Right cardiac atrium (tissue), 5 donors: ENCODE measurements around the gene CFDP1. TPM values are rescaled to one million over a fixed set of nuclear protein-coding genes. Genes with fewer than 3 reads are reported as not detected.
"Not testable (repeated sequence)": the region's sequence is repeated elsewhere in the genome, so short reads cannot be mapped to it uniquely, and the experiment has no call there.

Experiments used
- ATAC-seq, 2 donors: fragments of 200-7000 bp; cut with Tn5 transposase; one replicate each; pipeline versions ENCODE4 v1.8.0 to v1.9.1; 2020; ENCODE audit warnings: moderate library complexity in 2 of 2, mild to moderate bottlenecking in 1 of 2
- DNase-seq, 3 donors: peaks; one replicate each; pipeline ENCODE4 v3.0.0-alpha.2; 2020
- H3K27ac ChIP-seq: one replicate; pipeline ENCODE4 v1.5.1; 2013; ENCODE audit warnings: mild to moderate bottlenecking, low read length, control low read depth, moderate library complexity
- H3K27me3 ChIP-seq: one replicate; pipeline ENCODE4 v1.6.1; 2013; ENCODE audit not compliant: control insufficient read depth, insufficient read depth
- H3K4me1 ChIP-seq: one replicate; pipeline ENCODE4 v1.6.1; 2013; ENCODE audit warnings: low read length; ENCODE audit not compliant: control insufficient read depth, insufficient read depth
- H3K4me3 ChIP-seq: one replicate; pipeline ENCODE4 v1.5.1; 2013; ENCODE audit warnings: low read length, control low read depth
- H3K9me3 ChIP-seq: one replicate; pipeline ENCODE4 v1.6.1; 2013; ENCODE audit warnings: low read length; ENCODE audit not compliant: control insufficient read depth
- WGBS: extraction: QIAGEN DNeasy Blood & Tissue Kit; methylation state at CpG from one replicate; pipeline ENCODE4 v1.1.7; 2013; 5-methylcytosine and 5-hydroxymethylcytosine counted together
- intact Hi-C, 4 donors: fragments of 100-400 bp; cut with DNase I; formaldehyde crosslinking; loops; one replicate each; pipeline versions ENCODE4 v1.11.0 to v1.14.0; 2022 to 2023
- polyA plus RNA-seq: library from polyadenylated mRNA; stranded (reverse); fragments of 200-250 nt; gene quantifications from one replicate; pipeline ENCODE4 v1.2.3, GENCODE V29; 2013
- total RNA-seq, 4 donors: library from RNA; stranded (reverse); fragmentation: NEBNext Ultra II Directional; extraction: Animal tissue kit (Norgen Biotek cat#: 25700); gene quantifications; one replicate each; pipeline ENCODE4 v1.2.1, GENCODE V29; 2021
- donor health status: healthy with polysubstance abuse.
- donor health status: DM: no; HTN: yes; CAD: no.
- donor health status: DM: no; HTN: no; CAD: no.
- donor health status: DM: no; HTN: yes; CAD: no; lungs with severe emphysema.
- donor health status: DM: yes; HTN: yes; CAD: no.

The CFDP1 gene
- total and polyA plus RNA-seq, 5 donors, result 23.7 to 40.8 (median 29.5) TPM

DNA sequence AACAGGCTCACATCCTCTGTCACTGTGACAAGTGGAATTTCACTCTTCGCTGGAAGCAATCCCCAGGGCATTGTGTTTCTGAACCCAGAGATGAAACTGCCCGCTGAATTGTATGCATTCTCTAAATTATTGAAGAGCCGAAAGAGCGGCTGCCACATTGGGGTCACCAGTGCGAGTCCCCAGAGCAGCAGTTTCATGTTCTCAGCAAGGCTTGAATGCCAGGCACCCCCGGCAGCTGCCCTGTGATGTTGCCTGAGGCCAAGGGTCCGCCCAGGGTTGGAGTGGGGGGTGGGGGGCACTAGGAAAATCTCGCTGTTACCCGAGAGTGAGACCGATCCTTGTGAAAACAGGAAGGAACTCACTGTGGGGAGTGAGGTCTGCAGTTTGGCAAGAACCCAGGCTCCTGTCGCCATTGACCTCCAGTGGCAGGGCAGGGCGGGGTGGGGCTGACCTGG is 161.2 kb downstream of the CFDP1 start:
- intact Hi-C loops, result no loop called here
- Histone ChIP-seq H3K4me1 (no peaks in the 10 kb centered on the region), H3K27ac (no peak overlapping the region), H3K9me3 (no peaks in the 10 kb centered on the region), H3K4me3 (no peak overlapping the region), H3K27me3 (no peaks in the 10 kb centered on the region)
- no peak for DNase-seq
- 30% methylated on average over 12 of the region's 12 CpGs for WGBS
- ATAC-seq, result no peak

DNA sequence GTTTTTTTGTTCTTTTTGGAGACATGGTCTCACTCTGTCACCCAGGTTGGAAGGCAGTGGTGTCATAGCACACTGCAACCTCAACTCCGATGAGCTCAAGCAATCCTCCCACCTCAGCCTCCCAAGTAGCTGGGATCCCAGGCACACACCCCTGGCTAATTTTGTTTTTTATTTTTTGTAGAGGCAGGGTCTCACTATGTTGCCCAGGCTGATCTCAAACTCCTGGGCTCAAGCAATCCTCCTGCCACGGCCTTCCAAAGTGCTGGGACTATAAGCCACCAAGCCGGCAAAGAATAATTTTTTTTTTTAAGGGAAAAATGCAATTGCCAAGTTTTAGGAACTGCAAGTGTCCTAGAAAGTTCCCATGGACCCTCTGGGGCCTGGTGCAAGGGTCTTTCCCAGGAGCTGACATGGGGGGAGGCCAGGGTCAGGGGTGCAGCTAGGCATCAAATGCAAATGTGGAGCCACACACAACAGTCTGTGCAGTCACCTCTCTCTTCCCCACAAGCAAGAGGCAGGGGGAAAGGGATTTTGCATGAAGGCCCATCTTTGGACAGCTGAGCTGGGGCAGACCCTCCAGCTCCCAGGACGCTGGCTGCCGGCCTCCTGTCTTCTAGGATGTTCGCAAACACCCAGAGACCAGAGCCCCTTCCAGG is 161.7 kb downstream of the CFDP1 start:
- peaks cover 3% of the 10 kb centered on the region for H3K4me1 ChIP-seq
- no peaks in the 10 kb centered on the region for H3K9me3 ChIP-seq
- H3K4me3 ChIP-seq, result no peak overlapping the region
- 61% methylated on average over 6 of the region's 6 CpGs for WGBS
- intact Hi-C loops, result no loop called here
- no peak for DNase-seq
- no peaks in the 10 kb centered on the region for H3K27me3 ChIP-seq
- no peak for ATAC-seq
- H3K27ac ChIP-seq, result no peak overlapping the region

DNA sequence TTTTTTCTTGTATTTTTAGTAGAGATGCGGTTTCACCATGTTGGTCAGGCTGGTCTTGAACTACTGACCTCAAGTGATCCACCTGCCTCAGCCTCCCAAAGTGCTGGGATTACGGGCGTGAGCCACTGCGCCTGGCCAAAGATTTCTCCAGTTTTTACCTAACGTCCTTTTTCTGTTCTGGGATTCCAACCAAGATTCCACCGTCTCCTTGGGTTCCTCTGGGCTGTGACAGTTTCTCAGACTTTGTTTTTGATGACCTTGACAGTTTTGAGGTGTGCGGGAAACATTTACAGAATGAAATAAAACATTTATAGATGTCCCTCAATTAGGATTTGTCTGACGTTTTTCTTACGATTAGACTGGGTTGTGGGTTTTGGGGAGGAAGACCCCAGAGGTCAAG is 163.9 kb downstream of the CFDP1 start:
- ATAC-seq, H3K9me3 ChIP-seq, H3K27ac ChIP-seq, H3K4me1 ChIP-seq, DNase-seq, intact Hi-C loops, H3K27me3 ChIP-seq, H3K4me3 ChIP-seq: not testable (repeated sequence)
- 81% methylated on average over 9 of the region's 9 CpGs for WGBS

DNA sequence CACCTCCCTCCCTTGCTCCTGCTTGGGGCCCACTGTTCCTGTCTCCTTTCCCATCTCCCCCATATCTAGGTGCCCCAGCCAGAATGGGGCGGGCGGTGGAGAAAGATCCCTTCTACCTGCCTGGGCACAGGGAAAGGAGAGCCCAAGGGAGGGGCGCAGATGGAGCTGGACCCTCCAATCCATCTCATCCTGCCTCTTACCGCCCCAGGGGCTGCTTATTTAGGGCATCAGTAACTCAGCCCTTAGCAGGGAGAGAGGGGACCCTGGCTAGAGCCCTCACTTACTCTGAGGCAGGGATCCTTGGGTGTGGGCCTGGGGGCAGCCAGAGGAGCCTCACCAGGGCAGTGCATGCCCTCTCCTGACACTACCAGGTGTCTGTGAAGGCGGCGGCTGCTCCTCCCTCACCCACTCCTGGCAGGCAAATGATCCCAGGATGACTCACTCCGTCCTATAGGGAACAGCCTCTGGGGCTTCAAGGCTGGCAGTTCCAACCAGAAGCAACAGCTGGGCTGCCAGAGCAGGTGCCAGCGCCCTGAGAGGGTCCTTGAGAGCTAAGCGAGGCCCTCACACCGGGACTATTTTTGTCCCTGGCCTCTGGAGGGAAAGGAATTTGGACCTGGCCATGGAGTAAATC is 165.6 kb downstream of the CFDP1 start:
- Histone ChIP-seq H3K4me1 (peaks cover 15% of the 10 kb centered on the region), H3K27ac (peak overlapping the region; percentile 26), H3K9me3 (no peaks in the 10 kb centered on the region), H3K4me3 (no peak overlapping the region), H3K27me3 (no peaks in the 10 kb centered on the region)
- intact Hi-C loops, result no loop called here
- ATAC-seq (peak; percentile 60 to 67), DNase-seq (peak; percentile 70 to 89 (median 87))
- WGBS, result 69% methylated on average over 10 of the region's 10 CpGs

DNA sequence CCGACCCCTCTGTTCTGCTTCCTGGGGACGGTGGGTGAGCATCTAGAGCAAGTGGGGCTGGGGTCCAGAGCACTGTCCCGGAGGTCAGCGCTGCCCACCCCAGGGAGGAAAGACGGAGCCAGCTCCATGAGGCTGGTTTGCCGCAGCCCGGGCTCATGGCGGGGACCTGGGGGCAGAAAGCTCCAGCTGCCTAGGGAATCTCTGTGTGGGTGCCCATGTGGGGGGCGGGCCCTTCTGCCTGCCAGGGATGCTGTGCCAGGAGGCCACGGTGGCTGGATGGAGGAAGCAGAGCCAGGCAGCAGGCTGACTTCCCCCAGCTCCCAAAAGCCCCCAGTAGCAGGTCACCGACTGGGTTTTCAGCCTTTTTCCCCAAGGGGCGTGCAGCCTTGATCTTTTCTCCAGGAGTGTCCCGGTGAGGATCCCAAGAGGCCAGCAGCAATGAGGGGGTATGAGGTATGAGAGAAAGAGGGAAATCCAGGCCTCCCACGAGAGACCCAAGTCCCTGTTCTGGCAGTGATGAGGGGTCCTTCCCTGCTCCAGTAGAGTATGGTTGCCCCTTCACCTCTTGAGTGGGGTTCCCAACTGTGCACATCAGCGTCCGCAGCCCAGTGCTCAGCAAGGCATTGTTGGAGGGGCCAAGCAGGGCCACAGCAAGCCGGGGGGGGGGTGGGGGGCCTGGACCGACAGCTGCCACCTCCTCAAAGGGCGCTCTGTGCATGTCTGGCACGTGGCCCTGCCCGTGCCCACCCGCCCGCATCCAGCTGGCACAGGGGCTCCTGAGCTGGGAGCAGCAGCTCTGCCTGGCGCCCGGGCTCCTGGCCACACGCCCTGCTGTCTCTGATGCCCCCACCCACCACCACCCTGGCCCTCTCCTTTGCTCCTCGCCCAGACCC is 166.3 kb downstream of the CFDP1 start:
- DNase-seq (peak in 1 of 3 donors; percentile 71), ATAC-seq (no peak)
- Histone ChIP-seq H3K27ac (peak overlapping the region; percentile 7), H3K4me1 (peaks cover 21% of the 10 kb centered on the region), H3K4me3 (no peak overlapping the region), H3K27me3 (no peaks in the 10 kb centered on the region), H3K9me3 (no peaks in the 10 kb centered on the region)
- intact Hi-C loops, result no loop called here
- 72% methylated on average over 27 of the region's 27 CpGs for WGBS

DNA sequence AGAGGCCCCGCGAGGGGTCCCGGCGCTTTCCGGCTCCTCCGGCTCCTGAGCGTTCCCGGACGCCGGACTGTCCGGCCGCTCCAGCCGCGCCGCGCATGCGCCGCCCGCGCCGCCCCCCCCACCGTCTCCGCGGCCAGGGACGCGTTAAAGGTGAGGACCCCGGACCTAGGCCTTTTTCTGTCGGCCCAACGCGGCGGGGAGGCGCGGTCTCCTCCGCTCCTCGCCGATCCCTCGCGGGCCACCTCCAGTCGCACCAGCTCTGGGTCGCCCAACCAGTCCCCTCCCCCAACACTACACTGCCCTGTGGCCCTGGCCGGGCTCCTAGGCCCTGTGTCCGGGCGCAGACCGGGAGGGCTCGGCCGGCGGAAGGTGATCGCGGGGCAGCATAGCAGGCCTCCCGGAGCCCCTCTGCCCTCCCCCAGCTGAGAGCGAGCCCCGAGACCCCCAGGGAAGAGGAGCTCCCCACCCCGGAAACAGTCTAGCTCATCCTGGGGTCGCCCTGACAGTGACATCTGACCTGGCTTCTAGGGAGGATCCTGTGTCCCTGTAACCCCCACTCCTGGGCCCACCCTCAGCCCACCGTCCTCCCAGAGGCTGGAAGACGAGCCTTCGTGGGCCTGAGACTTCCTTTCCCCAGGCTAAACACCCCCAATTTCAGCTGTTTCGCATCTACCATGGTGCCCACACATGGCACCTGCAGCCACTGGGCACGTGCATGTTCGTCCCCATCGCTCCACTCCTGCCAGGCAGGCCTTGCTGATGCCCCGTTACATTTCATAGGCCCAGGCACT is 167.2 kb downstream of the CFDP1 start:
- WGBS, result 10% methylated on average over 62 of the region's 62 CpGs
- H3K4me3 ChIP-seq, result peak overlapping the region; percentile 68
- intact Hi-C loops, result no loop called here
- peak overlapping the region; percentile 86 for H3K27ac ChIP-seq
- DNase-seq, result peak; percentile 78 to 92 (median 91)
- peak; percentile 59 to 66 for ATAC-seq
- H3K9me3 ChIP-seq, result no peaks in the 10 kb centered on the region
- H3K27me3 ChIP-seq, result no peaks in the 10 kb centered on the region
- peaks cover 29% of the 10 kb centered on the region for H3K4me1 ChIP-seq

DNA sequence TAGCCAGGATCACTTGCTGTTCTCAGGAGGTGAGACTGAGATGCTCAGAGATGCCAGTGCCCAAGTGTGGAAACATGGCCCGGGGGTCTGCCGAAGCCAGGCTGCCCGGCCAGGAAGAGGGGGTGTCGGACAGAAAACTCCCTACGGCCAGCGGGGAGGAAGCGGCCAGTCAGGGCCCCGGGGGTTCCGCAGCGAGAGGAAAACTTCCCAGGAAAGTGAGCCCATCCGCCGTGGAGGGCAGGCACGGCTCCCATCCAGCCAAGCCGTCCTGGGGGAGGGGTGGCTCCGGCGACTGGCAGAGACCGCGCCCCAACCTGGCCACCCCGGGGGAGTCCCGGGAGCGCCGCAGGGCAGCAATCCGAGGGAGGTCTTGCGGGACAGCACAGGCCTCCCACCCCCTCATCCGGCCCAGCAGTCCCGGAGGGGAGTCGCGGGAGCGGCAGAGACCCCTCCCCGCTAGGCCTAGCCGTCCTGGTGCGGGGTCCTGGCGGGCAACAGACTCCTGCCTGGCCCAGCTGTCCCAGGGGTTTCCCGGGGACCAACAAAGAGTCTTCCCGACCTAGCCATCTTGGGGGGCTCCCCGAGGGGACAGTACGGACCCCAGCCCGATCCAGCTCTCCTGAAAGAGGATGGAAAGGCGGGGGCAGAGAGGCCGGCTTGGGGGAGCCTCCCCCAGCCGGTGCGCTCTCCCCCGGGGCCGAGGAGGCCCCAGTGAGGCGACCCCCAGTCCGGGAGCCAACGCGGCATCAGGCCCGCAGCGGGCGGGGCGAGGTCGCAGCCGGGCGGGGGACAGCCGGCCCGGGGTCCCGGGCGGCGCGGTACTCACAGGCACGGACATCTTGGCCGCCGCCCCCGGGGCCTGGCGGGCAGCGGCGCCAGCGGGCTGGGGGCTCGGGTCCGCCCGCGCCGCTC is 168.0 kb downstream of the CFDP1 start:
- H3K27ac ChIP-seq, result peak overlapping the region; percentile 86
- no peaks in the 10 kb centered on the region for H3K9me3 ChIP-seq
- ATAC-seq, result peak; percentile 30 to 46
- WGBS, result under 1% methylated on average over 74 of the region's 74 CpGs
- no peaks in the 10 kb centered on the region for H3K27me3 ChIP-seq
- peaks cover 30% of the 10 kb centered on the region for H3K4me1 ChIP-seq
- intact Hi-C loops, result no loop called here
- peak overlapping the region; percentile 68 for H3K4me3 ChIP-seq
- DNase-seq, result peak in 2 of 3 donors; percentile 84

DNA sequence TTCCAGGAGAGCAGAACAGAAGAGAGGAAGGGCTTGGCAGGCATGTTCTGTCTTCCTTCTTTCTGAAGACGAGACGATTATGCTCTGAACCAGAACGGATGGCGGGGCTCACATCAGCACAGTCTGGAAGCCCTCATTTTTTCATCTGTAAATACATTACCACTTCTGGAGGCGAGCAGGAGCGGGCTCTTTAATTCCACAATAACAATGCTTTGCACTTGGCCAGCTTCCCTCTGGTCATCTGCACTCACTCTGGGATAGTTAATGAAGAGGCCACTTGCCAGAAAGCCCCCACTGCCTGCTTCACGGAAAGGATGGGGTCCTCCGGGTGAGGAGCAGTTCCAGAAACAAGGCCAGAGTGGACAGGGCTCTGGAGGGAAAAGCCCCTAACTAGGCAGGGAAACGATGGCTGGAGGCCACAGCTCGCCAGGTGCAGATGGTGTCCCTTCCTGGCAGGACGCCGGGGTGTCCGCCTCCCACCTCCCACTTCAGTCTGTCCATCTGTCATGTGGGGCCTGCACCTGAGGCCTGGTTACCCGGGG is 168.8 kb downstream of the CFDP1 start:
- peak overlapping the region; percentile 68 for H3K4me3 ChIP-seq
- WGBS, result 7% methylated on average over 14 of the region's 14 CpGs
- peak in 1 of 2 donors; percentile 6 for ATAC-seq
- peak overlapping the region; percentile 86 for H3K27ac ChIP-seq
- H3K9me3 ChIP-seq, result no peaks in the 10 kb centered on the region
- H3K27me3 ChIP-seq, result no peaks in the 10 kb centered on the region
- peaks cover 30% of the 10 kb centered on the region for H3K4me1 ChIP-seq
- peak in 1 of 3 donors; percentile 72 for DNase-seq
- intact Hi-C loops, result no loop called here

DNA sequence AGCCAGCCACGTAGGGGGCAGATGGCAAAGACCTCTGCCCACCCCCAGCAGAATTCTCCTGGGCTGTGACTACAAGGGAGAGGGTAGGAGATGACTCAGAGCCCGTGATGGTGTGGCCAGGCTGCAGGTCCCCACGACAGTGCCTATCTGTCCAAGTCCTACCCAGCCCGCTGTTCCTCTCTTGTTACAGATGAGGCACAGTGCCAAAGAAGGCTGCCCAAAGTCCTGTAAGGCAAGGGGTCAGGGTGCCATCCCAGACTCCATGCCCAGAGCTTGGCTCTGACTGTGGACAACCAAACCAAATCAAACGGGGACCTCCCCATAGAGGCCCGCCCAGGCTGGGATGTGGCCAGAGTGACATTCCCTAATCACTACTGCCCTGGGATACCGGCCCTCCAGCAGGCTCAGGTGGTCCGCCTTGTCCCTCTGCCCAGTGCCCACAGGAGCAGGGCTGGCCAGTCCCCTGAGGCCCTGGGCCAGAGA is 169.3 kb downstream of the CFDP1 start:
- H3K4me1 ChIP-seq, result peaks cover 30% of the 10 kb centered on the region
- H3K9me3 ChIP-seq, result no peaks in the 10 kb centered on the region
- ATAC-seq (peak; percentile 10 to 50), DNase-seq (peak in 2 of 3 donors; percentile 68)
- H3K27me3 ChIP-seq, result no peaks in the 10 kb centered on the region
- peak overlapping the region; percentile 86 for H3K27ac ChIP-seq
- 23% methylated on average over 8 of the region's 8 CpGs for WGBS
- H3K4me3 ChIP-seq, result peak overlapping the region; percentile 68
- intact Hi-C loops, result no loop called here
